ENCODE results near the gene CRYAB.
"Not testable (repeated sequence)": the region's sequence is repeated elsewhere in the genome, so short reads cannot be mapped to it uniquely, and the experiment has no call there.

Gene CRYAB

DNA sequence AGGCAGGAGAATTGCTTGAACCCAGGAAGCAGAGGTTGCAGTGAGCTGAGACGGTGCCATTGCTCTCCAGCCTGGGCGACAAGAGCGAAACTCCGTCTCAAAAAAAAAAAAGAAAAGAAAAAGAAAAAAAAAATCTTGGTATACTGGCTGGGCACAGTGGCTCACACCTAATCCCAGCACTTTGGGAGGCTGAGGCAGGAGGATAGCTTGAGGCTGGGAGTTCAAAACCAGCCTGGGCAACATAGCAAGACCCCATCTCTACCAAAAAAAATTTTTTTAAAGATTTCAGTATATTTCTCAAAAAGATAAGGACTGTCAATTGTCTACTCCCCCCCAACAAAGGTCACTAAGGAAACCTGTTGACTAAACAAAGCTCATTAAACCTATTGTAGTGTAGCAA lies 26.5 kb downstream of the CRYAB start:
- not testable (repeated sequence) for H3K18ac ChIP-seq (ENCODE audit: low read length); H3K27me3 ChIP-seq (ENCODE audit: insufficient read depth, low read length, poor library complexity); H3K4me1 ChIP-seq (ENCODE audit: control insufficient read depth, low read depth, low read length); H3K23ac ChIP-seq (ENCODE audit: low read length); H3K4me2 ChIP-seq (ENCODE audit: low read length); H3K79me2 ChIP-seq (ENCODE audit: control insufficient read depth, insufficient read depth, low read length); H2AK5ac ChIP-seq (ENCODE audit: low read length); H4K8ac ChIP-seq (ENCODE audit: low read depth, low read length); DNase-seq; H4K5ac ChIP-seq (ENCODE audit: low read length); H2BK120ac ChIP-seq (ENCODE audit: low read depth, low read length); H3K4ac ChIP-seq (ENCODE audit: low read depth, low read length); H3K9ac ChIP-seq (ENCODE audit: low read length); H2BK5ac ChIP-seq (ENCODE audit: low read length); H2BK15ac ChIP-seq (replicated peaks; ENCODE audit: low read depth); H3K4me3 ChIP-seq (ENCODE audit: low read length); H3K36me3 ChIP-seq (ENCODE audit: control insufficient read depth, insufficient read depth, low read length); H3K79me1 ChIP-seq (ENCODE audit: low read length); H3K27ac ChIP-seq (ENCODE audit: low read depth, low read length); H3K56ac ChIP-seq (ENCODE audit: low read length)
- no CpG with 5 or more reads among the region's 4 CpGs for WGBS (ENCODE audit: extremely low coverage, insufficient coverage, low lambda C conversion rate)

DNA sequence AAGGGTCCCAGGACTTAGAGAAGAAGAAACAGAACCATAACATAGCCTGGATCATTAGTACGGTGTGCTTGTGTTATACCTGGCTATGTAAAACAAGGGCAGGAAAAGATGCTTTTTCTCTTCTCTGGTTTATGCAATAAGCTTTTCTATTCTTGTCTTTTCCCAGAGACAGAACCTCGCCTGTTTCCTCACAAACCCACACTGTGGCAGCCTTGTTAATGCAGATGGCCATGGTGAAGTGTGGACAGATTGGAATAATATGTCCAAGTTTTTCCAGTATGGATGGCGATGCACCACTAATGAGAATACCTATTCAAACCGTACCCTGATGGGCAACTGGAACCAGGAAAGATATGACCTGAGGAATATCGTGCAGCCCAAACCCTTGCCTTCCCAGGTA lies 29.4 kb downstream of the CRYAB start:
- Histone ChIP-seq H3K23ac (ENCODE audit: low read length) (no peak overlapping the region), H3K27ac (ENCODE audit: low read depth, low read length) (no peak overlapping the region), H2BK5ac (ENCODE audit: low read length) (no peak overlapping the region), H3K18ac (ENCODE audit: low read length) (no peak overlapping the region), H4K8ac (ENCODE audit: low read depth, low read length) (no peak overlapping the region), H3K36me3 (ENCODE audit: control insufficient read depth, insufficient read depth, low read length) (no peaks in the 10 kb centered on the region), H3K4me3 (ENCODE audit: low read length) (no peak overlapping the region), H3K9ac (ENCODE audit: low read length) (no peak overlapping the region), H3K79me2 (ENCODE audit: control insufficient read depth, insufficient read depth, low read length) (no peaks in the 10 kb centered on the region), H3K56ac (ENCODE audit: low read length) (no peak overlapping the region), H2AK5ac (ENCODE audit: low read length) (no peak overlapping the region), H4K5ac (ENCODE audit: low read length) (no peak overlapping the region), H3K4me2 (ENCODE audit: low read length) (no peak overlapping the region), H3K27me3 (ENCODE audit: insufficient read depth, low read length, poor library complexity) (no peaks in the 10 kb centered on the region), H2BK120ac (ENCODE audit: low read depth, low read length) (no peak overlapping the region), H3K4ac (ENCODE audit: low read depth, low read length) (no peak overlapping the region), H2BK15ac (replicated peaks; ENCODE audit: low read depth) (no peak overlapping the region), H3K79me1 (ENCODE audit: low read length) (no peaks in the 10 kb centered on the region), H3K4me1 (ENCODE audit: control insufficient read depth, low read depth, low read length) (peaks cover 2% of the 10 kb centered on the region)
- no CpG with 5 or more reads among the region's 5 CpGs for WGBS (ENCODE audit: extremely low coverage, insufficient coverage, low lambda C conversion rate)
- DNase-seq: no peak

DNA sequence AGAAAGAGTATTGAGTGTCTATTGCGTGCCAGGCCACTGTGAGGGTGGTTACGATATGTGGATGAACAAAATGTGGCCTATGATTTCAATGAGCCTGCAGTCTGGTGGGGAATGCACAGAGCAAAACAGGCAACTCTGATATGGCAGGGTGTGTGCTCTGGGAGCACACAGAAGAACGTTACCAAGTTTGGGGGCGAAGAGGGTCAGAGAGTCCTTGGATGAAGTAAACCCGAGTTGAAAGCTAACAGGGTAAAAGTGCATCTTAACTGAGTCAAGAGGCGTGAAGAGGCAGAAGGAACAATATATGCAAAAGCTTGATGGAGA lies 32.0 kb downstream of the CRYAB start:
- Histone ChIP-seq H3K4ac (ENCODE audit: low read depth, low read length) (peak overlapping the region; percentile 48), H4K5ac (ENCODE audit: low read length) (no peak overlapping the region), H3K27ac (ENCODE audit: low read depth, low read length) (peak overlapping the region; percentile 46), H2BK5ac (ENCODE audit: low read length) (no peak overlapping the region), H3K36me3 (ENCODE audit: control insufficient read depth, insufficient read depth, low read length) (no peaks in the 10 kb centered on the region), H3K79me2 (ENCODE audit: control insufficient read depth, insufficient read depth, low read length) (no peaks in the 10 kb centered on the region), H3K4me1 (ENCODE audit: control insufficient read depth, low read depth, low read length) (peaks cover 2% of the 10 kb centered on the region), H3K9ac (ENCODE audit: low read length) (peak overlapping the region; percentile 75), H3K23ac (ENCODE audit: low read length) (no peak overlapping the region), H3K56ac (ENCODE audit: low read length) (peak overlapping the region; percentile 86), H3K4me3 (ENCODE audit: low read length) (peak overlapping the region; percentile 44), H2BK120ac (ENCODE audit: low read depth, low read length) (no peak overlapping the region), H3K27me3 (ENCODE audit: insufficient read depth, low read length, poor library complexity) (no peaks in the 10 kb centered on the region), H4K8ac (ENCODE audit: low read depth, low read length) (peak overlapping the region; percentile 58), H3K4me2 (ENCODE audit: low read length) (peak overlapping the region; percentile 63), H2BK15ac (replicated peaks; ENCODE audit: low read depth) (no peak overlapping the region), H3K18ac (ENCODE audit: low read length) (peak overlapping the region; percentile 57), H2AK5ac (ENCODE audit: low read length) (no peak overlapping the region), H3K79me1 (ENCODE audit: low read length) (no peaks in the 10 kb centered on the region)
- no CpG with 5 or more reads among the region's 6 CpGs for WGBS (ENCODE audit: extremely low coverage, insufficient coverage, low lambda C conversion rate)
- no peak for DNase-seq

DNA sequence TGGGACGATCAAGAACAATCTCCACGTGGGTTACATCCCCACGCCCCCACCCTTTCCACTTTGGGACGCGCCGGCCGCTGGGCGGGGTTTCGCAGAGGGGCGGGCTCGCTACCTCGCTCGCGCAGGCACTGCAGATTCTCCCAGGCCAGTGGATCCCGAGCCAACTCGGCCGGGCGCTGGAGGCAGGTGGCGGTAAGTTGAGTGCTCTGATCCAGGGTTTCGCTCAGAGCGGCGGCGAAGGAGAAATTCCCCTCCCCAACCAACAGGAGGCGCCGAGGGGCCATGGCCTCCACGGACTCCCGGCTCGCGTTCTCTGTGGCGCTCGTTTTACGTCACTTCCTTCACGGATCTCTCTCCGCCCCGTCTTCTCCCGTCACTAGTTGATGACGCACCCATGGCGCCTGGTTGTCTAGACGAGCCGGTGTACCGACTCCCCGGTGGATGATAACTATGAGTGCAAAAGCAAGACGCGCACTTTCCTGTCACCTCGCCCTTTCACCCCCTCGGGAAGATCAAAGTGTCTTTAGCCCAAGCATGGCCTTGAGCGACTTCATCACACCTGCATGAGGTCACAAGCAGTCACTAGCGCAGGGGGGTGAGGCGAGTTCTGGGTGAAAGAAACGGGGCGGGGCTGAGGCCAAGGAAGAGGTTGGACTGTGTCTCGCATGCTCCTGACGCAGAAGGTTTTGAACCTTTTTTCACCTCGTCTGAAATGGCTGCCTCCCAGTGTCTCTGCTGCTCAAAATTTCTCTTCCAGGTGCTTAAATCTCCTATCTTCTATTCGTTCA lies 32.5 kb downstream of the CRYAB start, which contains the start of the genes CFAP68 and FDXACB1:
Gene CFAP68 (plus strand): TSS at position 693 of the 788 bp plus-strand sequence. CDS start 20 bp downstream, at position 713.
Gene FDXACB1 (minus strand): TSS at position 317 of the 788 bp plus-strand sequence. CDS start 33 bp downstream, at position 284.
- peak within 1 kb of the TSS; percentile 88 for H3K56ac ChIP-seq (ENCODE audit: low read length)
- peak within 1 kb of the TSS; percentile 58 for H4K8ac ChIP-seq (ENCODE audit: low read depth, low read length)
- no peaks in the 10 kb centered on the region for H3K36me3 ChIP-seq (ENCODE audit: control insufficient read depth, insufficient read depth, low read length)
- peak within 1 kb of the TSS; percentile 84 for H3K4me3 ChIP-seq (ENCODE audit: low read length)
- peak within 1 kb of the TSS; percentile 46 for H3K27ac ChIP-seq (ENCODE audit: low read depth, low read length)
- H3K4me1 ChIP-seq (ENCODE audit: control insufficient read depth, low read depth, low read length): peaks cover 2% of the 10 kb centered on the region
- H3K23ac ChIP-seq (ENCODE audit: low read length): no peak within 1 kb of the TSS
- peak within 1 kb of the TSS; percentile 57 for H3K18ac ChIP-seq (ENCODE audit: low read length)
- WGBS (ENCODE audit: extremely low coverage, insufficient coverage, low lambda C conversion rate): no CpG with 5 or more reads among the region's 55 CpGs
- H3K79me1 ChIP-seq (ENCODE audit: low read length): no peaks in the 10 kb centered on the region
- peak within 1 kb of the TSS; percentile 47 for H4K5ac ChIP-seq (ENCODE audit: low read length)
- no peak within 1 kb of the TSS for H2AK5ac ChIP-seq (ENCODE audit: low read length)
- no peaks in the 10 kb centered on the region for H3K79me2 ChIP-seq (ENCODE audit: control insufficient read depth, insufficient read depth, low read length)
- H2BK5ac ChIP-seq (ENCODE audit: low read length): peak within 1 kb of the TSS; percentile 83
- peak within 1 kb of the TSS; percentile 95 for H3K4me2 ChIP-seq (ENCODE audit: low read length)
- peak; percentile 99 for DNase-seq
- H3K4ac ChIP-seq (ENCODE audit: low read depth, low read length): peak within 1 kb of the TSS; percentile 48
- no peaks in the 10 kb centered on the region for H3K27me3 ChIP-seq (ENCODE audit: insufficient read depth, low read length, poor library complexity)
- H2BK120ac ChIP-seq (ENCODE audit: low read depth, low read length): no peak within 1 kb of the TSS
- peak within 1 kb of the TSS; percentile 85 for H3K9ac ChIP-seq (ENCODE audit: low read length)
- H2BK15ac ChIP-seq (replicated peaks; ENCODE audit: low read depth): no peak within 1 kb of the TSS

DNA sequence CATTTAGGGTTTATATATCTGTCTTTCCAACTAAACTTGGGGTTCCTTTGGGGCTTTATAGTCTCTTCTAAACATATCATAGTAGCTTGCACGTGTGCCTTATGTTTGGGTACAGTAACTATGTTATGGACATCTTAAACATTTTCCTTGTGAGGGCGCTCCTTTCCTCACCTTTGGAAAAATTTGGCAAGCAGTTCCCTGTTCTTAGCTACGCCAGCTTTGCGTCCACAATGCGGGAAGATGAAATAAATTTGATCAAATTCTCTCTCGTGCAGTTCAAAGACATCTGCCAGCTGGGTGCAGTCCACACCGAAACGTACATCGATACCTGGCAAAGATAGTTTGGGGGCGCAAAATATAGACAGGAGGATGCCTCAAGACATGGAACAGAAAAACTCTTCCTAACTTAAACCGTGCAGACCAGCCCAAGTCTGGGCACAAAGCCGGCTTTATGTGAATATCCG lies 33.2 kb downstream of the CRYAB start:
- Histone ChIP-seq H3K27ac (ENCODE audit: low read depth, low read length) (no peak overlapping the region), H3K27me3 (ENCODE audit: insufficient read depth, low read length, poor library complexity) (no peaks in the 10 kb centered on the region), H3K36me3 (ENCODE audit: control insufficient read depth, insufficient read depth, low read length) (no peaks in the 10 kb centered on the region), H2BK120ac (ENCODE audit: low read depth, low read length) (no peak overlapping the region), H3K4me3 (ENCODE audit: low read length) (peak overlapping the region; percentile 84), H4K8ac (ENCODE audit: low read depth, low read length) (no peak overlapping the region), H3K4me2 (ENCODE audit: low read length) (peak overlapping the region; percentile 95), H3K79me2 (ENCODE audit: control insufficient read depth, insufficient read depth, low read length) (no peaks in the 10 kb centered on the region), H2AK5ac (ENCODE audit: low read length) (no peak overlapping the region), H3K4ac (ENCODE audit: low read depth, low read length) (no peak overlapping the region), H3K23ac (ENCODE audit: low read length) (no peak overlapping the region), H3K56ac (ENCODE audit: low read length) (peak overlapping the region; percentile 88), H3K79me1 (ENCODE audit: low read length) (no peaks in the 10 kb centered on the region), H3K4me1 (ENCODE audit: control insufficient read depth, low read depth, low read length) (peaks cover 2% of the 10 kb centered on the region), H4K5ac (ENCODE audit: low read length) (peak overlapping the region; percentile 47), H3K18ac (ENCODE audit: low read length) (no peak overlapping the region), H2BK15ac (replicated peaks; ENCODE audit: low read depth) (no peak overlapping the region), H3K9ac (ENCODE audit: low read length) (peak overlapping the region; percentile 85), H2BK5ac (ENCODE audit: low read length) (peak overlapping the region; percentile 30)
- WGBS (ENCODE audit: extremely low coverage, insufficient coverage, low lambda C conversion rate): no CpG with 5 or more reads among the region's 13 CpGs
- no peak for DNase-seq
